ENCODE data around the gene SYNPO.

SYNPO gene

DNA sequence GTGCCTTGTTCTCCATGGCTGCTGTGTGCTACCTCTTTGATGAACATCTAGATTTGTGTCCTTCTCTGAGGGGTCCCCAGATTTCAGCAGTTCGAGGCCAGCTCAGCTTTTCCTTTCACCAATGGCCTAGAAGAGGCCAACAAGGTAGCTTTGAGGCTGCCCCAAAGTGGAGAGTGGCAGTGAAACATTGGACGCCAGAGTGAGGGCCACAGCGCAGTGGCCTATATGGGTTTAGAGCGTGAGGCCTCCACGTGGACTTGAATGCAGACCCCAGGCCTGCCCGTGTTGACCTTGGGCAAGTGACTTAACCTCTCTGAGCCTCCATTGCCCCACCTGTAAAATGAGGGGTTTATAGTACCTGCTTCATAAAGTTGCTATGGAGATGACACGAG lies 32.4 kb downstream of the SYNPO start:
- H3K4me3 ChIP-seq (ENCODE audit: low read depth, low read length), result no peak overlapping the region
- no peak for TF ChIP-seq CTCF (IDR thresholded peaks at IDR 0.05; ENCODE audit: borderline replicate concordance, insufficient read depth, low read depth, low read length)

DNA sequence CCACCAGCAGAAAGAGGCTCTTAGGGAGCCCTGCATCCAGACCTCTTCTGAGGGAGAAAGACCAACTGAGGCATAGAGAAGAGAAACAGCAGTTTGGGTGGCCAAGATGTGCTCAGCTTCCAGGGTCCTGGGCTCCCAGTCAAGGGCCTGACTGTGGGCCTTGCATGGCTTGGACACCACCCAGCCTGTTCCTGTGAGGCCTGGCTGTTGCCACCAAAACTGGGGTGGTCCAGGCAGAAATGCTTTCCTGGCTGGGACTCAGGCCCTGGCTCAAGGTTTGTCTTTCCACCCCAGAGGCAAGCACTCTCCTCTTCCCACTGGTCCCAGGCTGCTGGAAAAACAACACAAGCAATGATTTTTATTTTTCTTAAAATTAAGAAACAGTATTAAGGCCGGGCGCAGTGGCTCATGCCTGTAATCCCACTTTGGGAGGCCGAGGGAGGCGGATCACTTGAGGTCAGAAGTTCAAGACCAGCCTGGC lies 33.9 kb downstream of the SYNPO start:
- no peak for TF ChIP-seq CTCF (IDR thresholded peaks at IDR 0.05; ENCODE audit: borderline replicate concordance, insufficient read depth, low read depth, low read length)
- no peak overlapping the region for H3K4me3 ChIP-seq (ENCODE audit: low read depth, low read length)

DNA sequence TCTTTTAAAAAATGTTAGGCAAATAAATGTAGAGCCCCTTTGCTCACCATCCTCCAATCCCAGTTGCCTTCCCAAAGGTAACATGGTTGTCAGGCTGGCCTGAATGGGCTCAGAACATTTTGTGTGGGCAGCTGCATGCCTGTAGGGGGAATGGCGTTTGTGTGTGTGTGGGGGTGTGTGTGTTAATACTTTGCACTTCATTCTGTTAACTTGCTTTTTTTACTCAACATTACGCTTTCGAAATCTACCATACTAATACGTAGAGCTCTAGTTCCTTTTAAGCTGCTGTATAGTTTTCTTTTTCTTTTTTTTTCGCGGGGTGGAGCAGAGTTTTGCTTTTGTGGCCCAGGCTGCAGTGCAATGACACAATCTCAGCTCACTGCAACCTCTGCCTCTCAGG lies 34.6 kb downstream of the SYNPO start:
- H3K4me3 ChIP-seq (ENCODE audit: low read depth, low read length), result no peak overlapping the region
- no peak for TF ChIP-seq CTCF (IDR thresholded peaks at IDR 0.05; ENCODE audit: borderline replicate concordance, insufficient read depth, low read depth, low read length)

DNA sequence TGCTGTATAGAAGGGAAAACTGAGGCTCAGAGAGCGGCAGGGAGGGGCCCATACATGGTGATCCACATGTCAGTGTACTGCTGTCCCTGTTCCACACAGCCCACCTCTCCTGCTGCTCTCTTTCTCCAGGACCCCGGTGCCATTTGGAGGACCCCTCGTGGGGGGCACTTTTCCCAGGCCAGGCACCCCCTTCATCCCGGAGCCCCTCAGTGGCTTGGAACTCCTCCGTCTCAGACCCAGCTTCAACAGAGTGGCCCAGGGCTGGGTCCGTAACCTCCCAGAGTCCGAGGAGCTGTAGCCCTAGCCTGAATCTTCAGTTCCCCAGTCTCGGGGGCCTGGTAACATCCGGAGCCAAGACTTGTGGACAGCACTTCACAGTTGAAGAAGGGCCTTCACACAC lies 36.1 kb downstream of the SYNPO start:
- H3K4me3 ChIP-seq (ENCODE audit: low read depth, low read length), result no peak overlapping the region
- TF ChIP-seq CTCF (IDR thresholded peaks at IDR 0.05; ENCODE audit: borderline replicate concordance, insufficient read depth, low read depth, low read length), result no peak

GRCh38 chr5:150689120-150689519 lies 48.7 kb downstream of the SYNPO start:
- no peak for TF ChIP-seq CTCF (IDR thresholded peaks at IDR 0.05; ENCODE audit: borderline replicate concordance, insufficient read depth, low read depth, low read length)
- H3K4me3 ChIP-seq (ENCODE audit: low read depth, low read length), result no peak overlapping the region

DNA sequence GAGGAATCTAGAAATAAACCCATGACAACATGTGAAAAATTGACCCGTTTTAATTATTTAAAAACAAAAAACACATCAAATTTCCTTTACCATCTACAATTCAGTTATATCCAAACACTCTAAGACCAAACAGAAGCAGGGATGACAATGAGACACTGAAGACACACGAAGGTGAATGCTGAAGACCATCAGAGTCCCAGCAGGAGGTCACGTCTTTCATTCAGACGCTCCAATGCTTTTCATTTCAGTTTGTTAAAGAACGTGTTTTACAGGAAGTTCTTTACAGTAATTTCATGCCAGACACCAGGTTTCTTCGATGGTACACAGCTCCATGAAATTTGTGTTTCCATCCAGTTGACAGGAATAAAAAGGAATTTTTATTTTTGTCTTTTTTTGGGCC lies 50.3 kb downstream of the SYNPO start:
- H3K4me3 ChIP-seq (ENCODE audit: low read depth, low read length), result no peak overlapping the region
- TF ChIP-seq CTCF (IDR thresholded peaks at IDR 0.05; ENCODE audit: borderline replicate concordance, insufficient read depth, low read depth, low read length), result no peak

DNA sequence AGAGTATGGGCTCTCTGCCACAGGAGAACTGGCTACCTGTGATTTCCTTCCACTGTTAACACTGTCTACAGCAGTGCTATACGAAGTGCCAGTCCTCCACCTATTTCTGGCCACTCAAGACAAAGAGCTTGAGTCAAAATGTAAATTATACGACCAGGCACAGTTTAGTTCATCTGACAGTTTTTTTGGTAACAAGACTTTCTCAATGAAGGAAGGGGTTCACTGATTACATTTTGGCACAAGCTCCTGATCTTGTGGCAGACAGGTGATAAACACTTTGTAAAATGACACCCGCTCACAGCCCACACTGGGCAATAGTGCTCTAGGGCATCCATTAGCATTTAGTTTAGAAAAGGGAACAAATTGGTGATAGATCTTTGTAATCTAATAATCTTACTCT lies 51.8 kb downstream of the SYNPO start:
- no peak overlapping the region for H3K4me3 ChIP-seq (ENCODE audit: low read depth, low read length)
- TF ChIP-seq CTCF (IDR thresholded peaks at IDR 0.05; ENCODE audit: borderline replicate concordance, insufficient read depth, low read depth, low read length), result no peak

All from GM12875 (cell line).